GM20431 (cell line): ENCODE data around the gene B4GALNT3.

Experiments used
- in situ Hi-C: fragments of 300-500 bp; cut with MseI, MboI; formaldehyde crosslinking; loops from one replicate; pipeline ENCODE4 v1.15.0; 2020; ENCODE audit warnings: low sequenced_read_pairs; ENCODE audit not compliant: unreplicated experiment

The B4GALNT3 gene

DNA sequence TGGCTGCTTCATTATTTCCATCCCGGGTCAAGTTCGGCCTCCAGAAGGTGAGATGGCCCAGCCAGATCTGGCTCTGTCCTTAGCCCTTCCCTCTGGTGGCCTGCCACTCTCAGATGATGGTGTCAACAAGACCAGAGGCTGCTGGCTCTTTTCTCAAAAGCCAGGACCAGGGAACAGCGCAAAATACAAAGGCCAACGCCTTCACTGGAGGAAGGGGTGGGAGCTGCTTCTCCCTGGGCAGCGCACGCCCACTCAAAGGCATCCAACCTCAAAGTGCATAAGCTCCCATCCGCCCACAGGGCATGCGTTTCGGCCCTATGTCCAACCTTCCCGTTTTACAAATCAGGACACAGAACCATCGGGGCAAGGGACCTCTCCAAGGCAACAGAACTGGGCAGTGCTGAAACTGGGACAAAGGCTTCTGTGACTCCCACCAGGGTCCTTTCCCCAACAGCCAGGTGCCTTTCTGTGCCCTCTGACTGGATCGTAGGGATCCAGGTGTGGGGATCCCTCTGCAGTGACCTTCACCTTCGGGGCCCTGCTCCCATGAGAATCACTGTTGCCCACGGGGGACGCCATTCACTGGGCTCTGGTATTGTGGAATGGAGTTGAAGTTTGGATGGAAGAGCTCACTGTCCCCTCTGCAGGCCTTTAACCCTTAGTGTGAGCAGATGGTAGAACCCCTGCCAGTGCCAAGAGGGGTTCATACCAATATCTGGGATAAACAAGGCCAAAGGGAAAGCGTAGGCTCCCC is 126.8 kb downstream of the B4GALNT3 start:
- in situ Hi-C loops = no loop called here

DNA sequence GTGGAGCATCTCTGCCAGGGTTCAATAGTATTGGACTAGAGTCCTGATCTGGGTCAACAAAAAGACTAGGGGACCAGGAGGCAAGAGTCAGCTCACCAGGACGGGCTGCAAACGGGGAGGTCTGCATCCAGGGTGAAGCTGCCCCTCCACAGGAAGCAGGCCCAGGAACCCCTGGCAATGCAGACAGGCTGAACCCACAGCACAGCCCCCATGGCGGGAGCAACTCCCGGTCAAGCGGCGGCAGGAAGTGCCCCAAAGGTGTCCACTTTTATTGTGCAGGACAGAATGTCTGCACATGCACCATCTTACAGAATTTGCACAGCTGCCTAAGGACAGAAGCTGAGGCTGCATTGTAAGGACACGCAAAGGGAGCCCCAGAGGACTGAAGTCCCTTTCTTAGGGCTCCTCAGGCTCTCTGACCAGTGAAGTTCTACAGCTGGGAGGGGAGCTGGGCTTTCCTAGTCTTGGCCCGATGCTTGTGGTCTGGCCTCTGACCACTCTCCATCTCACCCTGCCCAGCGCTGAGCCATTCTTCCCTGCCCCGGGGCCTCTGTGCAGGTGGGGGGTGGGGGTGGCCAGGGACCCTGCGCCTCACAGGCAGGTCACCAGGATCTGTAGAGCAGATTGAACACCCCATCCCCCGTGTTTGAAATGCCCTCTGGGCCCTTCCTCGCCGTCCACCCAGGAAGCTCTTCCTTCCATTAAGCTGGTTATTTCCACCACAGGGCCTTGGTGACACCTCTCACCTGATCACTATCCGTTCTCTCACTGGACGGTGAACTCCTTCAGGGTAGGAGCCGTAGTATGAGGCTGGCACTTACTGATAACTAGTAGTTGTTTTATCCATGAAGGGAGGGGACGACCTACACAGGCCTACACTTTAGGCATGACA is 127.6 kb downstream of the B4GALNT3 start:
- in situ Hi-C loops = no loop called here

DNA sequence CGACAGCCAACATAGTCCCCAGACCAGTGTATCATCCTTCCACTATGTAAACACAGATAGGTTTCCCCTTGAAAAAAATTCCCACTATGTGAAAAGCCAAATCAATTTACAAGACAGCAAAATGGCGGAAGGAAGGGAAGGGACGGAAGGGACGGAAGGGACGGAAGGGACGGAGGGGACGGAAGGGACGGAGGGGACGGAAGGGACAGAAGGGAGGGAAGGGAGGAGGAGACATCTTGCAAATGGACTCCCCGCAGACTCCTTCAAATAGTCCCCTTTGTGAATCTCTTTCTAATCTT is 128.2 kb downstream of the B4GALNT3 start:
- in situ Hi-C loops = no loop called here

DNA sequence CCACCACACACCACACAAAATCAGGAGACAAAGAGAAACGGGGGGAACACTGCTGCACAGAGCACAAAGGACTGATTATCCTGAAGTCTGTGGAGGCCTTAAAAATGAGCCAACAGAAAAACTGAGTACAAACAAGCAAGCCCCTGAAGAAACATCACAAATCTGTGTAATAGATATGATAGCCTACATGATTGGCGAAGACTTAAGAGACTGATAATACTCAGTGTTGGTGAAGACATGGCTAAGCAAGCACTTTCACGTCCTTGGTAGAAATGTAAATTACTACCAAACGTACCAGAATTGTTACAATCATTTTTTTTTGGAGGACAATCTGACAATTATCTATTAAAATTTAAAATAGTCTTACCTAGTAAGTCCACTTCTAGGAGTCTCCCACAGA is 128.9 kb downstream of the B4GALNT3 start:
- in situ Hi-C loops = no loop called here

DNA sequence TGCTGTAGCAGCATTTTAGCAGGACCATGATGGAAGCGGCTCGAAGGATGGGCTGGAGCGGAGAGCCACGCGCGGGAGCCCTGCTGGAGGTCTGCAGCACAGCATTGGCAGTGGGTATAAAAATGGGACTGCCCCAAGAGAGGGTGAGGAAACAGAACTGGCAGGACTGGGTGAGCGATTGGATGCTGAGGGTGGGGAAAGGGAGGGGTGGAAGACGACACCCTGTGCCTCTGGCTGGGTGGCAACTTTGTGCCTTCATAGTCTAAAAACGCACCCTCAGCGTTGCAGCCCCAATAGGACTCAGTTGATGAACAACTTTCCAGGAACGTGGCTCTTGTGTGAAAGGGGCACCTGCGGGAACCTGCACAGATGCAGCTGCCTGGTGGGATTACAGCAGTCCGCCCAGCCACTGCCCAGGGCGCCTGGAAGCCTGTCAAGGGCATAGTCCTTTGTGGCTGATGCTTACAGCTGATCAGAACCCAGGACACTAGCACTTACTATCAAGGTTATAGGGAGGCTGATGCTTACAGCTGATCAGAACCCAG is 130.5 kb downstream of the B4GALNT3 start:
- in situ Hi-C loops = no loop called here

DNA sequence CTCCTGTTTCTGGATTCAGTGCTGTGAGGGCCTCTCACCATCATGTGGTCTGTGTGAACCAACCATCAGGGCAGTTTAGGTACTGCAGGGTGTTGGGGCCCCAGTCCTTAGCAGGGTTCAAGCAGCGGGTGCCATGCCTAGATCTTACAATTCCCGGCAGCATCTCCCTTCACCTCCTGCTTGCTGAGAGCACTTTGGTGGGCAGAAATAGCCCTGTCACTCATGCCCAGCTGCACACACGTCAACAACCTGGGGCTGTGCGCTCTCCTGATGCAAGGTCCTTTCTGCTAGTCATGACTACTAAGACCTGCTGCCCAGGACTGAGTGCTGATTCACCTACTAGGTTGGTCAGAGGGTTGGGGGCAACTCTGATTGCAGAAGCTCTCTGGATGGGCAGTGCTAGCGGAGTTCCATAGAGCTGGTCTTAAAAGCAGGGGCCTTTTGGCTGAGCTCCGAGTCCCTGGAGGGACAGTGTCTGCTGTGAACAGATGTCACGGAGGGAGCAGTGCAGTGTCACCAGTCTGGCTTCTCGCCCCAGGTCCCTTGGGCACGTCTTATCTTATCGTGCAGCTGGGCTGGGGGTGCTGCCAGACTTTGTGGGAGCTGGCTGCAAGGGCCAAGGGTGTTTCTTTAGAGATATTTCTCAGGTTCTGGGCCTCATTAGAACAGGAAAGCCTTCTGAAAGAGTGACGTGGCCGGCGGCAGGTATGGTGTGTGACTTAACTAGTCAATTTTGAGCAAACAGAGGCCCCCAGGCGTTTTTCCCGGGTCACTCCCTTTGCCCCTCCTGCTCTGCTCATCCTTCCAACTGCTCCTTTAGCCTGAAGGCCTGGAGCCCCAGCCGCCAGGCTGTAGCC is 131.7 kb downstream of the B4GALNT3 start:
- in situ Hi-C loops = no loop called here

DNA sequence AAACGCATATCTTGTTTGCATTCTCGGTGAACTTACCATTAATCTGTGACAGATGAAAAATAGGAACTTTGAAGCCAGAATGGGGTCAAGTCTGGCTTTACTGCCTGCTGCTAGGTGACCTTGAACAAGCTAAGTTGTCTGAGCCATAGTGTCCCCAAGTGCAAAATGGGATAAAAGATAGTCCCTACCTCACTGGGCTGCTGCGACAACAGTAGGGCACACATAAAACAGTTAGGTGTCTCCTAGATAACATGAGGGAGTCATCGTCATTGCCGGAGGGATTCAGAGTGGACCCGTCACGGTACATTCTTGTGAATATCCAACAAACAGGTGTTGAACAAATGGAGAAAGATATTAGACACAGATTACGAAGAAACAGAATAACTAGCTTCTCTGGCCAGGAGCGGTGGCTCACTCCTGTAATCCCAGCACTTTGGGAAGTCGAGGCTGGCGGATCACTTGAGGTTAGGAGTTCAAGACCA is 132.3 kb downstream of the B4GALNT3 start:
- in situ Hi-C loops = no loop called here

DNA sequence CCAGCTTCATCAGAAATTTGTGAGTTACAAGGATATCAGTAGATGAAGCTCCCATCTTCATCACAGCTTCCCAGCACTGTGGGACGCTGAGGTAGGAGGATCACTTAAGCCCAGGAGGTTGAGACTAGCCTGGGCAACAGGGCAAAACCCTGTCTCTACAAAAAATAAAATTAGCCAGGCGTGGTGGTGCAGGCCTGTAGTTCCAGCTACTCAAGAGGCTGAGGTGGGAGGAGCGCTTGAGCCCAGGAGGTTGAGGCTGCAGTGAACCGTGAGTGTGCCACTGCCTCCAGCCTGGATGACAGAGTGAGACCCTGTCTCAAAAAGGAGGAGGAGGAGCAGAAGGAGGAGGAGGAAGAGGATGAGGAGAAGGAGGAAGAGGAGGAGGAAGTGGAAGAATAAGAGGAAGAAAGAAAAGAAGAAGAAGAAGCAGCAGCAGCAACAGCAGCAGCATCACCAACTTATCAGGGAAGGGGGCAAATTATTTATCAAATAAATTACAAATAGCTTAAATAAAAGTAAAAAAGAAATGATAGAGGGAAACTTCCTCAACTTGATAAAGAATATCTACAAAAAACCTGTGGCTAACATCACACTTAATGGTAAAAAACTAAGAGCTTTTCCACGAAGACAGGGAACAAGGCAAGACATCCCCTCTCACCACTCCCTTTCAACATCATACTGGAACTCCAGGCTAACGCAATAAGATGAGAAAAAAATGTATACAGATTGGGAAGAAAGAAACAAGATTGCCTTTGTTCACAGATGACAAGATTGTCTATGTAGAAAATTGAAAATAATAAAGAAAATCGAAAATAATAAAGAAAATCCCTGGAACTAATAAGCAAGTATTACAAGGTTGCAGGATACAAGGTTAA is 133.9 kb downstream of the B4GALNT3 start:
- in situ Hi-C loops = no loop called here

DNA sequence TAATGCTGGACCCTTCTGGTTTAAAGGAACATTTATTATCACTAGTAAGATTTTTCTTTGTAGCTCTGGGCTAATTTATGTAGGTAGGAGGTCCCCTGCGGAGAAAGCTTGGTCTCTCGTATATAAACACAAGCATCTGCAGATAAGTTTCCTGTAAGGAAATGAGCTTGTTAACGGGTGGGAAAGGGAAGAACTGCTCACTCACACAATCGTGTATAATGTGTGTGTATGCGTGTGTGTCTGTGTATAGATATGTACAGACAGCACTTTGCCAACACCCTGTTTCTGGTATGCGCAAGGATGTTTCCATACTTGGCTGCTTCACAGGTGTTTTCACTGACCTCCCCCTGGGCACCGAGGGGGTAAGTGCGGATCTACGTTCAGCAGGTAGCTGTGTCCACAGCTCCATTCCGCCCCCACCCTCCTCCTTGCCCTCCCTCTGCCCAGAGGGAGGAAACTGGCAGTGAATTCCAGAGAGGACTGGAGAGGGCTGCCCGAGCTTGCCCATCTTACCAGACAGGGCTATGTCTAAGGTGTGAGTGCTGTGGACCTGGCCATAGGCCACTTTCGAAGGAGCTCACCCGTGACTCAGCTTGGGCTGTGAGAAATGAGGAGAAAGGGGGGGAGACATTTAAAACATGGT is 138.3 kb downstream of the B4GALNT3 start:
- in situ Hi-C loops = no loop called here

DNA sequence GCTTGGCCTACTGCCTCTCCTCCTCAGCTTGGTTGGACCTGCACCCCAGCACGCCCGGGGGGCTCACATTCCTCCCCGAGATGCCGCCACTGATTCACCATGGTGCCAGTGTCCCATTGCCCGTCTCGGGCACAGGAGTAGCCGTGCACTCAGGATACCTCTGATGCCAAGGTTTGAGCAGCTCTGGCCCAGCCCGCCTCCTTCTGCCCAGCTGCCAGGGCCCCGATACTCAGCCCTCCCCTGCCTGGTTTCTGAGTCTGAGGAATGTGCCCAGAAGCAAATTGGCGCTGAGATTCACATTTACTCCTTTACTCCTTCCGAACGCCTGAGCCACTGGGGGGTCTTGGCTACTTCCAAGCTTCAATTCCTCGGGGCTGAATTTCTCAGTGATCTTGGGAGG is 140.0 kb downstream of the B4GALNT3 start:
- in situ Hi-C loops = no loop called here

DNA sequence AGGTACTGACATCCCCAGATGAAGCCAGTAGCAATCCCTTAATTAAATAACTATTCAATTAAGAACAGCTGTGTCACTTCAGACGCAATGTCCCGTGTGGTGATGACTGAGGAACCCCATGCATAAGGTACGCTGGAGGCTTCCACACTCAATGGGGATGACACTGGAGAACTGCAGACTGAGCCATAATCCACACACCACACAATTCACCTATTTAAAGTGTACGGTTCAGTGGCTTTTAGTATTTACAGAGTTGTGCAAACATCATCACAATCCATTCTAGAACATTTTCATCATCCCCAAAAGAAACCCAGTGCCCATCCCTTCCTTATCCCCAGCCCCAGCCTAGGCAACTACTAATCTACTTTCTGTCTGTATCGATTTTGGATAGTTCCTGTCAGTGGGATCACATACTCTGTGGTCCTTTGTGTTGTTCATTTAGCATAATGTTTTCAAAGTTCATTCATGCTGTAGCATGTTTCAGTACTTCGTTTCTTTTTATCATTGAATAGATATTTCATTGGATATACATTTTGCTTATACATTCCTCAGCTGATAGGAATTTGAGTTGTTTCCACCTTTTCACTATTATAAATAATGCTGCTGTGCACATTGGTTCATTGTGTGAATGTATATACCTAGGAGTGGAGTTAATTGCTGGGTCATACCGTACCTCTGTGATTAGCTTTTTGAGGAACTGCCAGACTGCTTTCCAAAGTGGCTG is 142.4 kb downstream of the B4GALNT3 start:
- in situ Hi-C loops = no loop called here

DNA sequence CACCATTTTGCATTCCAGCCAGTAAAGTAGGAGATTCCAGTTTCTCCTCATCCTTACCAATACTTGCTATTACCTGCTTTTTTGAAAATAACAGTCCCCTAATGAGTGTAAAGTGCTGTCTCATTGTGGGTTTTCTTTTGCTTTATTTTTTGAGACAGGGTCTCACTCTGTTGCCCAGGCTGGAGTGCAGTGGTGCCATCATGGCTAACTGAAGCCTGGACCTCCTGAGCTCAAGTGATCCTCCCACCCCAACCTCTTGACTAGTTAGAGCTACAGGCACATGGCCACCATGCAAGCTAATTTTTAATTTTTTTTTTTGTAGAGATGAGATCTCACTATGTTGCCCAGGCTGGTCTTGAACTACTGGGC is 142.9 kb downstream of the B4GALNT3 start:
- in situ Hi-C loops = no loop called here

DNA sequence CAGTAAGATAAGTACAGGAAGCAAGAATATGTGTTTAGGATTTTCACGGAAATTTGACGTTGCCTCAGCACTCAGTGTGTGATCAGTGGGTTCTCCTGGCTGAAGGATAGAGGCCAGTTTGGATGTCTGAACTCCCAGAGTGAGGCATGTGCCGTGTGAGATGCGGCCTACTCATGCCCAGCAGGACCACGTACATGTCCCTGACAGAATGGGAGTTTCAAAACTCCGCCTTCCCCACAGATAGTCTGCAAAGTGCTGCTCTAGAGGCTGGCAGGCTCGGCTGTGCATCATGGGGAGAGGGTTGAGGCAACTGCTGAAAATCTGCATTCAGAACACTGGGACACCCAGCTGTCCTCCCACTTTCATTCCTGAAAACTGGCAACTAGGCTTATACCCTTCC is 145.2 kb downstream of the B4GALNT3 start:
- in situ Hi-C loops = no loop called here

DNA sequence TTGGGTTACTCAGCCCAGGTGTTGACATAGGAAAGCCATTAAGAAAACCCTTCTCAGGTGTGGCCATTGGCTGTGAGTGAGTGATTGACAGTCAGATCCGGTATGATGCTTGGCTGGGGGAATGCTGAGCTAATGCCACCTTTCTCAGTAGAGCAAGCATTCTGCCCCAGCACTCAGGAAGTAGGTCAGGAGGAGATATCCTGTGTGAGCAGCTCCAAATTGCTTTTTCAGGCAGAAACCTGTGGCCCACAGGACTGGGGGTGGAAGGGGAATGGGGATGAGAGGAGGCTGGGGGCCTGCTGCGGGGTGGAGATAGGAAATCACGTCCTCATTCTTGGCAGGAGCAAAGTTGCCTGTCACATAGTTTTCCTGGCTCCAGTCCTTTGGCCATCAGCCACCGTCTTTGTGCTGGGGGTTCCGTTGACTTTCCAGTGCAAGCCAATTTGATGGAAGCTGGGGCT is 147.8 kb downstream of the B4GALNT3 start:
- in situ Hi-C loops = no loop called here

DNA sequence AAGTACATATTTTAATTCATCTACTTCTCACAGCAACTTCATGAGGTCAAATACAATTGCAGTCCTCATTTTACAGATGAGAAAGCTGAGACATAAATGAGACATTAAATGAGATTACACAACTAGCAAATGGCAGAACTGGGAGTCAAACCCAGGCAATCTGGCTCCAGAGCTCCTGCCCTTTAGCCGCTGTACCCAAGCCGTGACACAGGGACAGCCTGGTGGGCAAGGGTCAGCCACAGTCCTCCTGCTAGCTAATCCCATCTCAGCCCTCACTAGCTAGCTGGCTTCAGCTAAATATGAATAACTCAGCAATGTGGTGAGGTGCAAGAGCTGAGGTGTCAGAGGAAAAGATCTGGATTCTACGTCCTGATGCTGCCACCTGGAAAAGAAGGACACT is 148.7 kb downstream of the B4GALNT3 start:
- in situ Hi-C loops = no loop called here

DNA sequence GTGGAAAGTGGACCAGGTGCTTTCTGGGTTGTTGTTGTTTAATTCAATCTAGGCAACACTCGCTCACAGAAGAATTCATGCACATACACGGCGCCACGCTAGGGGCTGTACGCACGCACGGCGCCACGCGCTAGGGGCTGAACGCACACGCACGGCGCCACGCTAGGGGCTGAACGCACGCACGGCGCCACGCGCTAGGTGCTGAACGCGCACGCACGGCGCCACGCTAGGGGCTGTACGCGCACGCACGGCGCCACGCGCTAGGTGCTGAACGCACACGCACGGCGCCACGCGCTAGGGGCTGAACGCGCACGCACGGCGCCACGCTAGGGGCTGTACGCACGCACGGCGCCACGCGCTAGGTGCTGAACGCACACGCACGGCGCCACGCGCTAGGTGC is 149.2 kb downstream of the B4GALNT3 start:
- in situ Hi-C loops = no loop called here

DNA sequence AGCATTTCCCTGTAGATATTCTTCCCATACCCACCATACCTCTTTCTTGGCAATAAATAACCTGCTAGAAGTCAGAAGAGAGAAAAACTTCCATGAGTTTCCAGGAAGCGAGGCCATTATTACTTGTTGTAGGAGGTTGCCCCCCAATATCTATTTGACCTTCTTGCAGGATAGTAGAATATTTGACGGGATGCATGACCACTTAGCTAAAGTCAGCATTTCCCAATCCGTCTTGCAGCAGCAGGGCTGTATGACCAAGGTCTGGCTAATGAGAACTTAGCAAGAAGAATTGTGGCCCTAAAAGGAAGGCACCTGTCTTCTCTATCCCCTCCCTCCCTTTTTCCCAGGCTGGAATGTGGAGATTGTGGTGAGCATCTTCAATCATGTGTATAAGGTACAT is 152.0 kb downstream of the B4GALNT3 start:
- in situ Hi-C loops = no loop called here

DNA sequence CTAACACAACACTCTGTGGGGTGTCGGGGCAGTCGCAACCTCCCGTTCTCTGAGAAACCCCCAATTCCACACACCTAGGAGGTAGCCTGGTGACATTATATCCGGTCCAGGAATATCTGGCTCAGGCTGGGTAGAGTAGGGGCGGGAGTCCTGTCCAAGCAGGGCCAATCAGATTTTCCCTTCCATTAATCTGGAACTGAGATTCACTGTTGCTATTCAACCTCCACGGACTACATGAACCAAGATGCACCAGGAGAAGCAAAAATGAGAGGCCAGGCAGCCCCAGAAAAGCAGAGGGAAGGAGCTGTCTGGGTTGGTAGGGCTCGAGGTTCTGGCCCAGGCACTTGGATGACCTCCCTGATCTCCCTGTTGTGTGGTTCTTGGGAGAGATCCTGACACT is 152.6 kb downstream of the B4GALNT3 start:
- in situ Hi-C loops = no loop called here
